T follicular helper cell (primary cell): ENCODE measurements around the gene PTGR3.

Source experiments
- DNase-seq: peaks from one replicate; pipeline ENCODE4 v3.0.0-alpha.2; 2020; ENCODE audit warnings: low read depth

The PTGR3 gene

DNA sequence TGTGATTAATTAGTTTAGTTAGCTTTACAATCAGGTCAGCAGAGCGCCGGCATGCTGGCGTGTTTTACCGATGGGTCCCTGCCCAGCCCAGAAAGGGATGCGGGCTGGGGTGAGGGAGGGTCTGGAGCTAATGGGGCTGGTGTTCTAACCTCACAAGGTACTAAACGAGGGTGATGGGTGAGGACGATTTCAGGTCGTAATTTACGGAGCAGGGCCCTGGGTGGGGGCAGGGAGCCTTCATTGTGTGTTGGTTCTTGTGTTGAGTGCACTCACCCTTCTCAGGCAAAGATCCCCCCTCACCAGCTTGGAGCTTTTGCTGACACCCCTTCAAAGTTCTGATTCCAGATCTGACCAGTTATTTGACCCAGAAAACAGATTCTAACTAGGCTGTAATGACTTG, 39.5 kb downstream of the PTGR3 start:
- DNase-seq, result no peak

DNA sequence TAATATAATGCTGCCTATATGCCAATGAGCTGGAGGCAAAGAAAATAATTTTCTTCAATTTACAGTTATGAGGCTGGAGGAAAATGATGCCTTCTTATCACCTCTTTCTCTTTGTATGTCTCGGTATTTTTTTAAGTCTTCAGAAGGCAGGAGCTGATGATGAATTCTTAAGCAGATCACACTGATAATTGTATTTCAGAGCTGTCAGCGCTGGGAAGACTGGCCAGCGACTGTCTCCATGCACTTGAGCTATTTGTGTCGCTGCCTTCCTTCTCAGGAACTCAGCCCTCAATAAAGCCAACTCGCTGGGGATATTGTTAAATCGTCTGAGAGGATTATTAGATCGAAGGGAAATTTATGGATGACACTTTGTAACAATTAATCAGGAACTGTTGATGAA, 40.3 kb downstream of the PTGR3 start:
- no peak for DNase-seq

DNA sequence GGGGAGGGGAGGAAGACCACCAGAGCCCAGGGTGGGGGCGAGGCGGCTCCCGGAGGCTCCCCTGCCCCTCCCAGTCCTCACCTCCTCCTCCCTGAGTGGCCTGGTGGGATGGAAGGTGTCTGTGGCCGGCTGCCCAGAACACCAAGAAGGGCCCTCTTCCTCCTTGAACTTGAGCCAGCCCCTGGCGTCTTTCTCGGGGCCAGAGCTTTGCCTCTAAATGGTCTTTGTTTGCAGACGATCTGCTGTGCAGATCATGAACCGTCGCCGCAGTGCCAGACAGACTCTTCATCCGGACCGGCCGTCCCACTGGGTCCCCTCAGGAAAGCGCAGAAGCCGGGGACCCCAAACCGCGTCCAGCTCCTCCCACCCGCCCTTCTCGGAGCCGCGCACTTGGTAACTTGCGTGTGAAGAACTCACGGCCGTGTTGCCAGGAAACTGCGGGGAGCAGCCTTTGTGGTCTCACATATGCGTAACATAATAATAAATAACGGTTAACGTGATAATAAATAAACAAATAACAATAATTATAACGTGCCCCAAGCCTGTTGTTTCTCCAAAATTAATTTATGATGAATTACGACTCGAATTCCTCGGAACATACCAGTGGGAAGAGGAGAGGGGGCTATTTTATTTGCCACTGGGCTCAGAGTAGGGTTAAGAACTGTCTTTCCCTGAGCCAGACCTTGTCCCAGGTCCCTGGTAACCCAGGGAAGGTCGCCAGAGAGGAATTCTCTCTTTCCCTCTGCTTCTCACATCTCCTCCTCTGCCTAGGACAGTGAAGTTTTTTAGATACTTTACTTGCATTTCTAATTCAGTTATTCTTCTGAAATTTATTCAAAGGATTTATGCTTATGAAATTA, 41.0 kb downstream of the PTGR3 start:
- no peak for DNase-seq

DNA sequence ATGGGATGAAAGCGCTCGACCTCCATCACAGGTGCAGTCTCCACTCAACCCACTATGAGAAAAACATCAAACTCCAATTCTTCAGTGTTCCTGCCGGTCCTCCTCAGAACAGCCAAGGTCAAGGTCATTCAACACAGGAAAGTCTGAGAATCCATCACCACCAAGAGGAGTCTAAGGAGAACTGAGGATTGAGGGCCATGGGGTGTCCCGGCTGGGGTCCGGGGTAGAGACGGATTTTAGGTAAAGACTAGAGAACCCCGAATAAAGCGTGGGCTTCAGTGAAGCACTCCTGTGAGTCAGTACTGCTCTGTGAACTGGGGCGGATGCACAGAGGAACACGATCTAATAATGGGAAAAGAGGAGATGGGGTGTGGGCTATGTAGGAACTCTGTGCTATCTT, 41.8 kb downstream of the PTGR3 start:
- DNase-seq, result no peak

DNA sequence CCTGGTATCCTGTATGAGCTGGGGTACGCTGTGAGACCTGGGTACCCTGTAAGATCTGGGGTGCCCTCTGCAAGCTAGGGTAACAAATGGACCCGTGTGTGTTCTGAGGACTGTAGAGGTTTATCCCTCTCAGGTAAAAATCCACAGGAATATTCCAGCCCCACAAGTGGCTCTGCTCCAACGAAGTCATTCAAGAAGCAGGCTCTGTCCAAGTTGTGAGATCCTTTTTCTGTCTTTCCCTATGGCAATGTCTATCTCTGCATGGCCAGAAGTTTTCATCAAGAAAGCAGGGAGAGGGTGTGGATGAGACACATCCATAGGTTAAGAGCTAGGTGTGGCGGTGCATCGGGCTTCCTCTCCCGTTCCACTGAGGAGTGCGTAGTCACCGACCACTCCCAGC, 43.0 kb downstream of the PTGR3 start:
- no peak for DNase-seq

DNA sequence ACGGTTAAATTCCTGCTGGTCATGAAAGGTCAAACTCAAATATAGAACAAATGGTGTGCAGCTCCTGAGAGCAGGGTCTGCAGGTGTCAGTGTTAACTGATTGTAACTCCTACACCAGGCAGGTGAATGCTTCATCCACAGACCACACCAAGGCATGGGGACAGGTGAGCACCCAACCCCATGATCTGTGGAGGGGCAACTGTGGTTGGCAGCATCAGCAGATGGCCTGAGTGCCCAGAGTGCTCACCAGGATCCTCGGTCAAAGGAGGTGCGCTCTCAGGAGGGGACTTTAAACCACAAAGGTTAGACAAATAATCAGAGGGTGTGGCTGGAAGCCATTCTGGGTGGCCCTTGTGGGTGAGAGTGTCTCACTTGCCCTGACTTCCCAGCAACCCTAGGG, 44.5 kb downstream of the PTGR3 start:
- no peak for DNase-seq

DNA sequence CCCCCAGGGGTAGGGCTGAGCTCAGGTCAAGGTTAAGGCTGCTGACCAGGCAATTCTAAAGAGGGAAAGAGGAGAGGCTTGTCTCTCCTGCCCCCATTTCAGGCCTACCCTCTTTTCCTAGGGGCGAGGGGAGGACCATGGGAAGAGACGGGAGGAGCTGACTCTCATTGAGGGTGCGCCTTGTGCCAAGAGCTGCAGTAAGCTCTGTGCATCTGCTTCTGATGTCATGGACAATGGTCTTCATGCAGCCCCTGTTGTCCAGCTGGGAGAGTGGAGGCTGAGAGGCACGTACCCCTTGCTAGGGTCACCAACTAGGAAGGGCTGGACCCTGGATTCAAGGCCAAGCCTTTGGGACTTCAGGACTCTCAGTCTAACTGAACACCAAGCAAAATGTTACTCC, 45.2 kb downstream of the PTGR3 start:
- DNase-seq, result no peak

DNA sequence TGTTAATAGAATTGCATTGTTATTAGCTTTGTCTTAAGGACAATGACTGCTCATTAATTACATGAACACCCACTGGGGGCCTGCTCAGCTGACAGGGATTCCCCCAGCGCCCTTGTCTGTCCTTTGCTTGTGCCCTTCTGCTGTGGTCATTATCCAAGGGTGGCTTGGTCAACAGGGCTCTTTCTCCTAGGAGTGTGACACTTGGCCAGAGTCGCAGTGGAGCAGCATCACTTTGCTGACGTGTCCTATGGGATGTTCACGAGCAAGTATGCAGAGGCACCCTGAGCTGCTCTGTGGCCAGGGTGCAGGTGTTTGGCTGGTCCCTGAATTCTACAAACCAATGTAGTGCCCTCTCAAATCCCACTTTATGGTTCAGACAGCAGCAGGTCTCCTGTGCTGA, 46.0 kb downstream of the PTGR3 start:
- DNase-seq, result no peak

DNA sequence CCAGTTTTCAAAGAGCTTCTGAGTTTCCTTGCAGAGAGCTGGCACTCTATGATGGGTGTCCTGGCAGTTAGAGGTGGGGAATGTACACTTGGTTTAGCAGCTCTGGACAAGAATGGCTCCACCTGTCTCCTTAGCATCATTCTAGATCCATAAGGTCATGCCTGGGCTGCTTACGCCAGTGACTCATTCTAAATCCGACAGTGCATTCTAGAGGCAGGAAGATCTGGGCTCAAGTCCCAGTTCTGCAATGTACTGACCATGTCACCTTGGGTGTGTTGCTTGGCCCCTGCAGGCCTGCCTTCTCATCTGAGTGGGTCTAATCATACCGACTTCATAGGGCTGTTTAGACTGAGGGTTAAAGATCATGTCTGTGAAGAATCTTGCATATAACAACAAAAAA, 46.5 kb downstream of the PTGR3 start:
- DNase-seq, result no peak

DNA sequence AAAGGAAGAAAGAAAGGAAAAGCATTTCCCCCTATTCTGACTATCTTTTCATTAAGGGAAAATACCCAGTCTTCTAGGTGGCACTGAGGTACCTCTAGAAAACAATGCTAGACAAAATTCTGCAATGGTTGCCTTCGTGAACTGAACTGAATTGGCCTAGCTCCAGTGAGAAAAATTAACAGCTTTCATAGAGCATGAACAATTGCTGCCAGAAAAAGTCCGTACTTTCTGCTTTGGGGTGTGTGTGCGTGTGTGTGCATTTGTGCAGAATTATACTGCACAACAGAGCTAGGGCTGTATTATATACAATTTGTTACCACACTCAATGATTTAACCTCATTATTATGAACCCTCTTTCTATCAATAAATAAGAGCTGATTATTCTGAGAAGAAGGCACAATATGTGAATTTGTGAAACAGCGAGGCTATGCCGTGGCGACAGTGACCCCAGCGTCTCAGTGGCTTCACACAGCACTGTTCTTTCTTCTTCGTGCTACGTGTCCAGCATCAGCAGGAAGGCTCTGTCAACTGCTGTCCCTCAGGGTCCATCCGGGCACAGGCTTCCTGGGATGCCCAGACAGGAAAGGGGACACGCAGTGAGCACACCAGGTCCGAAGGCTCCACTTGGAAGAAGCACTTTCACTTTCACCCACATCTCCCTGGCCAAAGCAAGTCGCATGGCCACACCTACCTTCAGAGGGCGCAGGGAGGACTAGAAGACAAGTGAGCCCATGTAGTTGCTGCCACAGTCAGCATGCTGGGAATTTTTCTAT, 47.5 kb downstream of the PTGR3 start:
- no peak for DNase-seq

DNA sequence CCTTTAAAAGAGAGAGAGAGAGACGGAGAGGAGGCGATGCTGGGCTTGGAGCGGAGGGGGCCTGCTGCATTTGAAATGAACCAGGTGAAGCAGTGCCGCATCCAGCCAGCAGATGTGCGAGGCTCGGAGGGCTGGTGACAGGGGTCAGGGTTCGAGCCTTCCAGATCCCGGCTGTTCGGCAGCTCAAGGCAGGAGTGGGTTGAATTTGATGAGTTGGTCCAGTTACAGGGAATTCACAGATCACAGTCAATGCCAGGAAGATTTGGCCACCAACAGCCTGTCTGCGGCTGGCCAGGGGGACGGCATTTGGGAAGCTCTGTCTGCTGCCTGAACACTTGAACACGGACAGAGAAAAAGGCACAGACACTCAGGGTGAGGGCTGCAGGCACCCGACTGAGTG, 48.6 kb downstream of the PTGR3 start:
- no peak for DNase-seq

DNA sequence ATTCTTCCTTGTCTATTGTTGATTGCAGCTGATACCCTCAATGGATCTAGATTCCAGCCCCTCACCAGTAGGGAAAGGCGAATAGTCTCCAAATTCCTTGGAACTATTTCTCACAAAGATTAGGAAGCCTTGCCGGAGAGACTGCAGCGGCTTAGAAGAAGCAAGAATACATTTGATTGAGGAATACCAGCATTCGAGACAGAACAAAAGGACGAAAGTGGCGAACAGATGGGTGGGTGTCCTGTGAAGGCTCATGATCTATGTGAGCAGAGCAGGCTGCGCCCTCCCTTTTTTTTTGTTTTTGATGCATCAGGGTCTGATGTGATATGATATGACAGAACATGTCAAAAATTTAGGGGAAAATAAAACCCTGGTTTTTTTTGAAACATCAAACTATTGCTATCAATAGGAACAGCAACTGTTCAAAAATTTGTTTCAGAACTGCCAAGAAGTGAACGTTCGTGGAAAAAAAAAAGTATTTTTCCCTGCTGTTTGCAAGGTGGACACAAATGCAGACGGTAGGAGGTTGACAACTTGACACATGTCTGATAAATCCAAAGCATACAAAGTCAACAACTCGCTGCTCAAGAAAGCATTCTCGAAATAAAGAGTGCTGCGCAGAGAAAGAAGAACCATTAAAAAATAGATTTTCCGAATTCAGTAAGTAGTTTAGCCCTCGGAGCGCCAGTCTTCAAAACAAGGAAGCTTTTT, 49.1 kb downstream of the PTGR3 start:
- no peak for DNase-seq

DNA sequence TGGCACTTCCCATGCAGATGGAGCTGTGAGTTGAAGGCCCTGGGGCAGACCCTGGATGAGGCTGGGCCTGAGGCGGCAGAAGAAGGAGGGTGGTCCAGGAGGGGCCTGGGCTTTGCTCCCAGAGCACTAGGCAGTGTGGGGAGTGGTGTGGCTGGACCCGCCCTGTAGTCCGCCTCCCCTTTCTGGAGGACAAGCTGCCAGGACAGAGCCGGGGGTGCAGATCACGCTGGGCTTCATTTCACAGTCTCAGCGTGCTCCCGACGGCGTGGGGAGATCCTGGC, 49.8 kb downstream of the PTGR3 start:
- no peak for DNase-seq
